Chondrocyte (in vitro differentiated cells): ENCODE results near the gene DEFB115. TPM values are rescaled to one million over a fixed set of nuclear protein-coding genes. Genes with fewer than 3 reads are reported as not detected.

Experiments
- DNase-seq: peaks from one replicate; pipeline ENCODE4 v3.0.0; 2021; ENCODE audit warnings: mixed read lengths, low spot score
- H3K27ac Mint-ChIP-seq: one replicate; pipeline ENCODE4 v1.8.0; 2021; ENCODE audit warnings: mild to moderate bottlenecking, moderate library complexity, mixed read lengths; ENCODE audit not compliant: unreplicated experiment
- H3K27me3 Mint-ChIP-seq: 2 replicates; pipeline ENCODE4 v1.8.0; 2021; ENCODE audit warnings: low read depth, mixed read lengths
- H3K36me3 Mint-ChIP-seq: 2 replicates; pipeline ENCODE4 v1.8.0; 2021; ENCODE audit warnings: low read depth, mixed read lengths
- H3K4me1 Mint-ChIP-seq: 2 replicates; pipeline ENCODE4 v1.8.0; 2021; ENCODE audit warnings: low read depth, mild to moderate bottlenecking, mixed read lengths
- H3K4me3 Mint-ChIP-seq: one replicate; pipeline ENCODE4 v1.8.0; 2021; ENCODE audit warnings: mild to moderate bottlenecking, moderate library complexity, mixed read lengths; ENCODE audit not compliant: unreplicated experiment
- H3K9me3 Mint-ChIP-seq: 2 replicates; pipeline ENCODE4 v1.8.0; 2021; ENCODE audit warnings: low read depth, mixed read lengths
- long read RNA-seq: library from polyadenylated mRNA; stranded (forward); transcript quantifications from one replicate; pipeline ENCODE4 v2.0.0, GENCODE V29; 2021
- total RNA-seq: library from RNA; stranded (reverse); gene quantifications from 3 replicates; pipeline ENCODE4 v1.2.1, GENCODE V29; 2021
- TF ChIP-seq, protein P1 (sequence below): fragments of 200-600 bp; sonication (generic); IDR thresholded peaks from 2 replicates; pipeline ENCODE4 v1.5.0; 2021; ENCODE audit warnings: antibody characterized with exemption, mild to moderate bottlenecking, moderate library complexity

The DEFB115 gene, protein sequence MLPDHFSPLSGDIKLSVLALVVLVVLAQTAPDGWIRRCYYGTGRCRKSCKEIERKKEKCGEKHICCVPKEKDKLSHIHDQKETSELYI
- total RNA-seq, result not detected in 3 replicates
- long read RNA-seq, result 0 reads

DNA sequence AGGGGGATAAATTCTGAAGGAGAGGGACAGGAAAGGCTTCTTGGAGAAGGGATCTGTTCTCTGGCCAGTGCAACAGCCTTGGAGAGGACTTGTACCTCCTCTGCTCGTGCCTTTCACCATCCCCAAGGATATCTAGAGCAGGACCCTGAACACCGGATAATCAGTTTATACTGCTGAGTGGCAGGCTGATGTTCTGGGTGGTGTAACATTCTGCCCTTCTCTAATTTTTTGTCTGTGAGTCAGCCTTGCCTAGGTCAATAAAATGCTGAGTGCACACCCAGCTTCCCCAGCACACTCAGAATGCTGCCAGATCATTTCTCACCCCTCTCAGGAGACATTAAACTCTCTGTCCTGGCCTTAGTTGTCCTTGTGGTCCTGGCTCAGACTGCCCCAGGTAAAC lies at the start of gene DEFB115:
DEFB115 (plus strand) TSS at position 301 of the 400 bp plus-strand sequence; CDS start at position 301, 0 bp downstream.
- no peaks in the 10 kb centered on the region for H3K36me3 Mint-ChIP-seq
- peaks cover 56% of the 10 kb centered on the region for H3K9me3 Mint-ChIP-seq
- no peak for DNase-seq
- H3K4me1 Mint-ChIP-seq, result no peaks in the 10 kb centered on the region
- no peaks in the 10 kb centered on the region for H3K27me3 Mint-ChIP-seq
- TF ChIP-seq, protein P1, sequence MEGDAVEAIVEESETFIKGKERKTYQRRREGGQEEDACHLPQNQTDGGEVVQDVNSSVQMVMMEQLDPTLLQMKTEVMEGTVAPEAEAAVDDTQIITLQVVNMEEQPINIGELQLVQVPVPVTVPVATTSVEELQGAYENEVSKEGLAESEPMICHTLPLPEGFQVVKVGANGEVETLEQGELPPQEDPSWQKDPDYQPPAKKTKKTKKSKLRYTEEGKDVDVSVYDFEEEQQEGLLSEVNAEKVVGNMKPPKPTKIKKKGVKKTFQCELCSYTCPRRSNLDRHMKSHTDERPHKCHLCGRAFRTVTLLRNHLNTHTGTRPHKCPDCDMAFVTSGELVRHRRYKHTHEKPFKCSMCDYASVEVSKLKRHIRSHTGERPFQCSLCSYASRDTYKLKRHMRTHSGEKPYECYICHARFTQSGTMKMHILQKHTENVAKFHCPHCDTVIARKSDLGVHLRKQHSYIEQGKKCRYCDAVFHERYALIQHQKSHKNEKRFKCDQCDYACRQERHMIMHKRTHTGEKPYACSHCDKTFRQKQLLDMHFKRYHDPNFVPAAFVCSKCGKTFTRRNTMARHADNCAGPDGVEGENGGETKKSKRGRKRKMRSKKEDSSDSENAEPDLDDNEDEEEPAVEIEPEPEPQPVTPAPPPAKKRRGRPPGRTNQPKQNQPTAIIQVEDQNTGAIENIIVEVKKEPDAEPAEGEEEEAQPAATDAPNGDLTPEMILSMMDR, result no peak
- H3K4me3 Mint-ChIP-seq, result no peak within 1 kb of the TSS
- no peak within 1 kb of the TSS for H3K27ac Mint-ChIP-seq

DNA sequence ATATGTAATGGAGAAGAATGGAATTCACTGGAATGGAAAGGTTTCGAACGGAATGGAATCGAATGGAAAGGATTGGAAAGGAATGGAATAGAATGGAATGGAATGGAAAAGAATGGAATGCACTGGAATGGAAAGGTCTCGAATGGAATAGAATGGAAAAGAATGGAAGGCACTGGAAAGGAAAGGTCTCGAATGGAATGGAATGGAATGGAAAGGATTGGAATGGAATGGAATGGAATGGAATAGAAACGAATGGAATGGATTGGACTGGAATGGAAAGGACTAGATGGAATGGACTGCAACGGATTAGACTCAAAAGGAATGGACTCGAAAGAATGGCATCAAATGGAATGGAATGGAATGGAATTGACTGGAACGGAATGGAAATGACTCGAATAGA lies 20.5 kb upstream of the DEFB115 start:
- no peak overlapping the region for H3K27ac Mint-ChIP-seq
- no peak overlapping the region for H3K4me3 Mint-ChIP-seq
- H3K27me3 Mint-ChIP-seq, result no peaks in the 10 kb centered on the region
- no peaks in the 10 kb centered on the region for H3K36me3 Mint-ChIP-seq
- DNase-seq, result no peak
- TF ChIP-seq, protein P1, result no peak
- H3K9me3 Mint-ChIP-seq, result no peaks in the 10 kb centered on the region
- H3K4me1 Mint-ChIP-seq, result no peaks in the 10 kb centered on the region

DNA sequence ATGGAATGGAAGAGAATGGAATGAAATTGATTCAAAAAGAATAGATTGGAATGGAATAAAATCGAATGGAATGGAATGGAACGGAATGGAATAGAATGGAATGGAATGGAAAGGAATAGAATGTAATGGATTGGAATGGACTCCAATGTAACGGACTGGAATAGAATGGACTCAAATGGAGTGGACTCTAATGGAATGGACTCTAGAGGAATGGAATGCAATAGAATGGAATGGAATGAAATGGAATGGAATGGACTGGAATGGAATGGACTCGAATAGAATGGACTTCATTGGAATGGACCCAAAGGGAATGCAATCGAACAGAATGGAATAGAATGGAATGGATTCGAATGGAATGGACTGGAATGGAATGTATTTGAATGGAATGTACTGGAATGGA lies 19.7 kb upstream of the DEFB115 start:
- H3K27ac Mint-ChIP-seq, result no peak overlapping the region
- no peak overlapping the region for H3K4me3 Mint-ChIP-seq
- DNase-seq, result no peak
- TF ChIP-seq, protein P1, result no peak
- H3K4me1 Mint-ChIP-seq, result no peaks in the 10 kb centered on the region
- no peaks in the 10 kb centered on the region for H3K9me3 Mint-ChIP-seq
- H3K27me3 Mint-ChIP-seq, result no peaks in the 10 kb centered on the region
- H3K36me3 Mint-ChIP-seq, result no peaks in the 10 kb centered on the region

DNA sequence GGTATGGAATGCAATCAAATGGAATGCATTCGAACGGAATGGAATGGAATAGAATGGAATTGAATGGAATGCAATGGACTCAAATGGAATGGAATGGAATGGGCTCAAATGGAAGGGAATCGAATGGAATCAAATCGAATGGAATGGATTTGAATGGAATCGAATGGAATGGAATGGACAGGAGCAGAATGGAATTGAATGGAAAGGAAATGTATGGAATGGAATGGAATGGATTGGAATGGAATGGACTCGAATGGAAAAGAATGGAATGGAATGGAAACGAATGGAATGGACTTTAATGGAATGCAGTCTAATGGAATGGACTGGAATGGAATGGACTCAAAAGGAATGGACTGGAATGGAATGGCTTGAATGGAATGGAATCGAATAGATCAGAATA lies 18.3 kb upstream of the DEFB115 start:
- Mint-ChIP-seq H3K9me3 (no peaks in the 10 kb centered on the region), H3K27me3 (no peaks in the 10 kb centered on the region), H3K36me3 (no peaks in the 10 kb centered on the region), H3K4me3 (no peak overlapping the region), H3K27ac (no peak overlapping the region), H3K4me1 (no peaks in the 10 kb centered on the region)
- no peak for DNase-seq
- TF ChIP-seq, protein P1, result no peak

DNA sequence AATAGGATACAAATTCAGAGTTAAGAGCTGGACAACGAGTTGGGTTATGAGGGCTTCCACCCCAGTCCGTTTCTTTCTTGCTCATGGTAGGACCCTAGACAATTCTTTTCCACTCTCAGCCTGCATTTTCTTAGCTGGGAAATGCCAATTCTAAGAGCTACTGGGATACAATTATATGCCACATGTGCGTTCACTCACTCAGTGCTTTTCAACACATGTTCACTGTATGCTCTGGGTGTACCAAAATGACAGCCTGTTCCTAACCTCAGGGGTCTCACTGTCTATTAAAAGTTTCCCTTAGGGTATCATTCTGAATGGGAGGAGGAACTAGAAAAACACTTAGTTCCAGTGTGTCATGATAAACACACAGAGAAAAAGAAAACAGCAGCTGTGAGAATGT lies 505 bp upstream of the DEFB115 start:
- Mint-ChIP-seq H3K9me3 (peaks cover 59% of the 10 kb centered on the region), H3K36me3 (no peaks in the 10 kb centered on the region), H3K27ac (no peak overlapping the region), H3K27me3 (no peaks in the 10 kb centered on the region), H3K4me3 (no peak overlapping the region), H3K4me1 (no peaks in the 10 kb centered on the region)
- DNase-seq, result no peak
- TF ChIP-seq, protein P1, result no peak
